Activated CD8-positive, alpha-beta memory T cell treated with anti-CD3 and anti-CD28 coated beads, Interleukin-2, amount 10 ng/mL, durations not matched to agents 7 days and 5 days (primary cell): ENCODE results near the gene SPEM1. TPM values are rescaled to one million over a fixed set of nuclear protein-coding genes. Genes with fewer than 3 reads are reported as not detected.

Experiments
- ATAC-seq: fragments of 150-1000 bp; cut with Tn5 transposase; one replicate; pipeline ENCODE4 v1.10.0; 2021; ENCODE audit warnings: moderate library complexity
- CTCF ChIA-PET: fragments of 350-600 bp; sonication (Branson Sonifier 250); formaldehyde crosslinking; loops from one replicate; lab custom pipeline; 2021; ENCODE audit warnings: antibody characterized with exemption; lab: Charles Lee
- DNase-seq: peaks from one replicate; pipeline ENCODE4 v3.0.0-alpha.2; 2020
- H3K27ac Mint-ChIP-seq: one replicate; pipeline ENCODE4 v1.8.0; 2021; ENCODE audit warnings: mild to moderate bottlenecking, mixed read lengths
- H3K27me3 Mint-ChIP-seq: one replicate; pipeline ENCODE4 v1.8.0; 2021; ENCODE audit warnings: mixed read lengths
- H3K36me3 Mint-ChIP-seq: one replicate; pipeline ENCODE4 v1.8.0; 2021; ENCODE audit warnings: mild to moderate bottlenecking, mixed read lengths
- H3K4me1 Mint-ChIP-seq: one replicate; pipeline ENCODE4 v1.8.0; 2021; ENCODE audit warnings: mixed read lengths
- H3K4me3 Mint-ChIP-seq: one replicate; pipeline ENCODE4 v1.8.0; 2021; ENCODE audit warnings: mild to moderate bottlenecking, moderate library complexity, mixed read lengths
- H3K9me3 Mint-ChIP-seq: one replicate; pipeline ENCODE4 v1.8.0; 2022; ENCODE audit warnings: low read depth, mixed read lengths
- total RNA-seq, 2 experiments: library from RNA; stranded (reverse); gene quantifications; one replicate each; pipeline ENCODE4 v1.2.3, GENCODE V29; 2021

SPEM1 gene
- total RNA-seq, 2 experiments from 2014 or later, result not detected

DNA sequence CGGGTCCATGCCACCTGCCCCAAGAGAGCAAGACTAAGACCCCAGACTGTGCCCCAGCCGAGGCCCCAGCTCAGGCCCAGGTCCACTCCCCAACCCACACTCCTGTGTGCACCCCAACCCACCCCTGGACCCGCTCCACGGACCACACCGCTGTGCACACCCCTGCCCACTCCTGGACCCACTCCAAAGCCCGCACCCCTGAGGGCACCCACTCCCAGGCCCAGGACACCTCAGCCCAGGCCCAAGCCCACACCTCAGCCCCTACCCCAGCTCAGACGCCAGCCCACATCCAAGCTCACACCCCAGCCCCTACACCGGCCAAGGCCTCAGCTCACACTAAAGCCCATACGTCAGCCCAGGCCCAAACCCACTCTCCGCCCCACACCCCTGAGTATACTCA is 9.6 kb downstream of the SPEM1 start:
- ATAC-seq, result no peak
- CTCF ChIA-PET, result no interaction called here

GRCh38 chr17:7431231-7431630 is 11.1 kb downstream of the SPEM1 start:
- CTCF ChIA-PET, result interaction anchor here (0.6 kb wide), 1 partner anchor 227 kb away, joined by 3 read pairs; no protein-coding TSS in a partner anchor
- H3K27me3 Mint-ChIP-seq, result no peaks in the 10 kb centered on the region
- no peak overlapping the region for H3K4me3 Mint-ChIP-seq

More for the DNA sequence above, 9.6 kb downstream of the SPEM1 start:
- no peaks in the 10 kb centered on the region for H3K9me3 Mint-ChIP-seq
- no peak for DNase-seq
- H3K27ac Mint-ChIP-seq, result no peak overlapping the region
- H3K4me1 Mint-ChIP-seq, result no peaks in the 10 kb centered on the region
- H3K36me3 Mint-ChIP-seq, result no peaks in the 10 kb centered on the region
- no peaks in the 10 kb centered on the region for H3K27me3 Mint-ChIP-seq
- no peak overlapping the region for H3K4me3 Mint-ChIP-seq

DNA sequence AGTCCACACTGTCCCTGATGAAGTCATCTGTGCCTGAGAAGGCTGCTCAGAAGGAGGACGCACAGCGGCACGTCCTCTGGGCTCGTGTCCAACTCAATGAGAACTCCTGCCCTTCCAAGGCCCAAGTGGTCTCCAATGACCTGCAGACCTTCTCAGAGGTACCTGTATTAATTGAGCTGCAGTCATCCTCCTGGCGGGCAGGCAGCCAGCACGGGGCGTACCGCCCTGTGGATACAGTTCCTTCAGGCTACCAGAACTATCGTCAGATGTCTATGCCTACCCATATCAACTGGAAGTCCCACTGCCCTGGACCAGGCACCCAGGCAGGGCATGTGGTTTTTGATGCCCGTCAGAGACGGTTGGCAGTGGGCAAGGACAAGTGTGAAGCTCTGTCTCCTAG is 12.2 kb downstream of the SPEM1 start:
- ATAC-seq (no peak), DNase-seq (no peak)
- Mint-ChIP-seq H3K4me3 (no peak overlapping the region), H3K27me3 (no peaks in the 10 kb centered on the region), H3K27ac (no peak overlapping the region), H3K9me3 (no peaks in the 10 kb centered on the region), H3K4me1 (peaks cover 20% of the 10 kb centered on the region), H3K36me3 (no peaks in the 10 kb centered on the region)
- CTCF ChIA-PET, result interaction anchor here (1.0 kb wide), 1 partner anchor 28 kb away, joined by 3 read pairs; the partner anchor contains the start of gene TMEM256

More at GRCh38 chr17:7431231-7431630, 11.1 kb downstream of the SPEM1 start:
- H3K4me1 Mint-ChIP-seq, result peaks cover 11% of the 10 kb centered on the region
- no peaks in the 10 kb centered on the region for H3K36me3 Mint-ChIP-seq
- ATAC-seq, result no peak
- no peaks in the 10 kb centered on the region for H3K9me3 Mint-ChIP-seq
- DNase-seq, result no peak
- no peak overlapping the region for H3K27ac Mint-ChIP-seq

DNA sequence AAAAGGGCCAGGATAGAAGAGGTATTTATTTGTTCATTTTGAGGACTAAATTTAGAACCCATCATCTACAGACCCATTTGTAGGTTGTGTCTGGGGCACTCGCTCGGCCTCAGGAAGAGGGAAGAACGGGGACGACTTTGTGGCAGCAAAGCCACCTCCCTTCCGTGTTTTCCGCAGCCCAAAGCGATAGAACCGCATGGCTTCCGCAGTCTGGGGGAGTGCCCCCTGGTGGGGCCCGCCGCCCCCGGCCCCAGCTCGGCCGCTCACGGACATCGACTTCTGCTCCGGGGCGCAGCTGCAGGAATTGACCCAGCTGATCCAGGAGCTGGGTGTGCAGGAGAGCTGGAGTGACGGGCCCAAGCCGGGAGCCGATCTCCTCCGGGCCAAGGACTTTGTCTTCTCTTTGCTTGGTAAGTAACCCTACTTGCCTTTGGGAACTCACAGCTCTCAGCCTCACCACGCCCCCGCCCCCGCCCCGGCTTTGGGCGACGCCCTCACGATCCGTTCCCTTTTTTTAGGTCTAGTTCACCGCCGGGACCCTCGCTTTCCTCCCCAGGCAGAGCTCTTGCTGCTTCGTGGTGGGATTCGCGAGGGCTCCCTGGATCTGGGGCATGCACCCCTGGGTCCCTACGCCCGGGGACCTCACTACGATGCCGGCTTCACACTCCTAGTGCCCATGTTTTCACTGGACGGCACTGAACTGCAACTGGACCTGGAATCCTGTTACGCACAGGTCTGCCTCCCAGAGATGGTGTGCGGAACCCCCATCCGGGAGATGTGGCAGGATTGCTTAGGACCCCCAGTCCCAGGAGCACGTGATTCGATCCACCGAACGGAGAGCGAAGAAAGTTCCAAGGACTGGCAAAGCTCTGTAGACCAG is 15.8 kb downstream of the SPEM1 start:
- H3K27me3 Mint-ChIP-seq, result peaks cover 18% of the 10 kb centered on the region
- peak; percentile 38 for ATAC-seq
- CTCF ChIA-PET, result interaction anchor here (0.9 to 5.3 kb wide), 43 partner anchors 9 to 409 kb away, joined by 3 to 88 read pairs (median 6); partner anchors contain the start of genes ACAP1, CHRNB1, NEURL4 and NLGN2
- no peaks in the 10 kb centered on the region for H3K9me3 Mint-ChIP-seq
- peak overlapping the region; percentile 86 for H3K4me3 Mint-ChIP-seq
- peaks cover 48% of the 10 kb centered on the region for H3K4me1 Mint-ChIP-seq
- peak overlapping the region; percentile 97 for H3K27ac Mint-ChIP-seq
- peak; percentile 79 for DNase-seq
- H3K36me3 Mint-ChIP-seq, result peaks cover 11% of the 10 kb centered on the region

GRCh38 chr17:7436556-7437368 is 16.6 kb downstream of the SPEM1 start:
- Mint-ChIP-seq H3K27me3 (peaks cover 21% of the 10 kb centered on the region), H3K4me3 (peak overlapping the region; percentile 86), H3K27ac (peak overlapping the region; percentile 97), H3K36me3 (peaks cover 11% of the 10 kb centered on the region), H3K4me1 (peaks cover 48% of the 10 kb centered on the region), H3K9me3 (no peaks in the 10 kb centered on the region)
- CTCF ChIA-PET, result interaction anchor here (0.8 to 5.3 kb wide), 53 partner anchors 9 to 408 kb away, joined by 3 to 88 read pairs (median 5); partner anchors contain the start of genes ACAP1, CHRNB1, FXR2 and NEURL4
- DNase-seq (peak; percentile 87), ATAC-seq (peak; percentile 71)

DNA sequence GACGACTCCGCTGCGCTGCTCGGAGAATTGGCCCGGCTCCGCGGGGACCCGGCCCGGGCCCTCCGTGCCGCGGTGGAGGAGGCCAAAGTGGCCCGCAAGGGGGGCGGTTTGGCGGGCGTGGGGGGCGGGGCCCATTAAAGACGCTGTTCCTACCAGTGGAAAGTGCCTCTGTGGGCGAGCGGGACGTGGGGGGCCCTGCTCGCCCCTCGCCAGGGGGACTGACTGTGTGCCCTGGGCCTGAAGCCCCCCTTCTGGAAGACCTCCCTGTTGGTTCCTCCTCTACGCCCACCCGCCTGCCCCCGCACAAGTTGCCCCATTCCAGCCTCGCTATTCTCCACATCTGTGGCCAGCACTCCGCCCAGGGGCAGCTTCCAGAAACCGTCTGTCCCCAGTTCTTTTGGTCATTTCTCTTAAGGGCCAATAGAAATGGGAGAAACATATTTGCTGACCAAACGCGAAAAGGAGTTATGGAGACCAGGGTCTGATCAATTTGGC is 17.3 kb downstream of the SPEM1 start:
- H3K9me3 Mint-ChIP-seq, result no peaks in the 10 kb centered on the region
- no peak for DNase-seq
- H3K27me3 Mint-ChIP-seq, result peaks cover 26% of the 10 kb centered on the region
- peak overlapping the region; percentile 28 for H3K27ac Mint-ChIP-seq
- ATAC-seq, result no peak
- CTCF ChIA-PET, result interaction anchor here (0.8 to 5.3 kb wide), 45 partner anchors 8 to 249 kb away, joined by 3 to 88 read pairs (median 6); partner anchors contain the start of genes ACAP1, CHRNB1, FXR2 and NEURL4
- peaks cover 11% of the 10 kb centered on the region for H3K36me3 Mint-ChIP-seq
- peaks cover 48% of the 10 kb centered on the region for H3K4me1 Mint-ChIP-seq
- peak overlapping the region; percentile 86 for H3K4me3 Mint-ChIP-seq

DNA sequence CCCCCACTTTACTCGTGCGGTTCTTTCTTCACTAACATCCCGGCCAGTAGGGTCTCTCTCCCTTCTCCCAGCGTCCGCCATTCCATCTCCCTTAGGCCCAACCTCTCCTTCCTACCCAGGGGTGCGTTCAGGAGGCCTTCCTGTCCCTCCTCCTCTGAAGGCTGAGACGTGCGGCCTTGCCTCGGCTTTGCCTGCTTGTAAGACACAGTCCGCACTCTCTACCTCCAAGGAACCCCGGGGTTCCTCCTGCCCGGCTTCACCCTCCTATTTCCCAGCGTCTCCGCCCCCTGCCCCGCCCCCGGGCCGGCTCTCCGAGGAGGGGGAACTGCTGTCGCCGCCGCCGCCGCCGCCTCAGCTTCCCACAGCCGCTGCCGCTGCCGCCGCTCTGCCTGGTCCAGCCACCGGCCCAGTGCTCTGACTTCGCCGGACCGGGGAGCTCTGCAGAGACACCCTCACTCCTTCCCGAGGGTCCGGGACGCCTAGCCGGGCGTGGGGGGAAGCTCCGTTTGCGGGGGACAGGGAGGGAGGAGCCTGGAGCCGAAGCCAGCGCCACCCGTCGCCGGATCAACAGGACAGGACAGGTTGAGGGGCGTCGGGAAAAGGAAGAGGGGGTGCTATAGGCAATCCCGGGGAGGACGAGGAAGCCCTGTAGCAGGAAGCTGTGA is 18.0 kb downstream of the SPEM1 start:
- CTCF ChIA-PET, result interaction anchor here (1.2 to 5.3 kb wide), 9 partner anchors 7 to 175 kb away, joined by 4 to 88 read pairs (median 32); partner anchors contain the start of genes CHRNB1, NEURL4, PLSCR3 and SENP3
- no peaks in the 10 kb centered on the region for H3K9me3 Mint-ChIP-seq
- H3K27me3 Mint-ChIP-seq, result peaks cover 28% of the 10 kb centered on the region
- DNase-seq (peak; percentile 61), ATAC-seq (no peak)
- peaks cover 11% of the 10 kb centered on the region for H3K36me3 Mint-ChIP-seq
- H3K4me1 Mint-ChIP-seq, result peaks cover 48% of the 10 kb centered on the region
- peak overlapping the region; percentile 28 for H3K27ac Mint-ChIP-seq
- H3K4me3 Mint-ChIP-seq, result peak overlapping the region; percentile 64

GRCh38 chr17:7438656-7439460 is 18.7 kb downstream of the SPEM1 start:
- DNase-seq (no peak), ATAC-seq (no peak)
- Mint-ChIP-seq H3K36me3 (peaks cover 11% of the 10 kb centered on the region), H3K9me3 (no peaks in the 10 kb centered on the region), H3K4me1 (peaks cover 48% of the 10 kb centered on the region), H3K27me3 (peaks cover 34% of the 10 kb centered on the region), H3K4me3 (peak overlapping the region; percentile 64), H3K27ac (peak overlapping the region; percentile 47)
- CTCF ChIA-PET, result interaction anchor here (1.0 to 5.3 kb wide), 8 partner anchors 16 to 122 kb away, joined by 3 to 88 read pairs (median 24); partner anchors contain the start of genes PLSCR3, SENP3 and TMEM95

DNA sequence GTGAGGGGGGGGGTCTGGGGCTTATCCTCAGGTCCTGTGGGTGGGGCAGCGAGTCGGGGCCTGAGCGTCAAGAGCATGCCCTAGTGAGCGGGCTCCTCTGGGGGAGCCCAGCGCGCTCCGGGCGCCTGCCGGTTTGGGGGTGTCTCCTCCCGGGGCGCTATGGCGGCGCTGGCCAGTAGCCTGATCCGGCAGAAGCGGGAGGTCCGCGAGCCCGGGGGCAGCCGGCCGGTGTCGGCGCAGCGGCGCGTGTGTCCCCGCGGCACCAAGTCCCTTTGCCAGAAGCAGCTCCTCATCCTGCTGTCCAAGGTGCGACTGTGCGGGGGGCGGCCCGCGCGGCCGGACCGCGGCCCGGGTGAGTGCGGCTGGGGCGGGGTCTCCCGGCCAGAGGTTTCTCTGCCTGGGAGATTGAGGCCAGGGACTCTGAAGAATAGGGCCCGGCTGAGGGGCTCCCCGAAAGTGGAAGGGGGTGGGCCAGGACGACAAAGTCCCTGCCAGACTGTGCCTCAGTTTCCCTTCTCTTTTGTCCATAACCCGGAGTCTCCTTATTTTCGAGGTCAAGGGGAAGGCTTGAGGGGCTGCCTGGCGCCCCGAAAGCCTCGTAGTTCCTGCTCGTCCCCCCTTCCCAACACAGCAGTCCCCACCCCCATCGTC is 19.5 kb downstream of the SPEM1 start, which contains the start of gene FGF11:
FGF11 (plus strand) TSS at position 51 of the 651 bp plus-strand sequence; CDS start at position 160, 109 bp downstream.
- Mint-ChIP-seq H3K36me3 (peaks cover 11% of the 10 kb centered on the region), H3K27me3 (peaks cover 42% of the 10 kb centered on the region), H3K27ac (peak within 1 kb of the TSS; percentile 47), H3K4me3 (peak within 1 kb of the TSS; percentile 78), H3K4me1 (peaks cover 48% of the 10 kb centered on the region), H3K9me3 (no peaks in the 10 kb centered on the region)
- CTCF ChIA-PET, result interaction anchor here (0.8 to 5.0 kb wide), 12 partner anchors 16 to 247 kb away, joined by 3 to 41 read pairs (median 4); partner anchors contain the start of genes PLSCR3, SENP3 and TP53
- DNase-seq (no peak), ATAC-seq (no peak)

GRCh38 chr17:7440113-7440833 is 20.1 kb downstream of the SPEM1 start:
- H3K9me3 Mint-ChIP-seq, result no peaks in the 10 kb centered on the region
- CTCF ChIA-PET, result interaction anchor here (0.8 to 2.7 kb wide), 12 partner anchors 15 to 246 kb away, joined by 3 to 12 read pairs (median 4); partner anchors contain the start of genes PLSCR3, SENP3 and TP53
- H3K4me3 Mint-ChIP-seq, result peak overlapping the region; percentile 78
- H3K27me3 Mint-ChIP-seq, result peaks cover 47% of the 10 kb centered on the region
- DNase-seq, result peak; percentile 69
- peak overlapping the region; percentile 43 for H3K27ac Mint-ChIP-seq
- H3K36me3 Mint-ChIP-seq, result peaks cover 11% of the 10 kb centered on the region
- peaks cover 49% of the 10 kb centered on the region for H3K4me1 Mint-ChIP-seq
- ATAC-seq, result no peak
